IgD-negative memory B cell (primary cell): Measurements from ENCODE around the gene IFNE. TPM values are rescaled to one million over a fixed set of nuclear protein-coding genes. Genes with fewer than 3 reads are reported as not detected.

Source experiments
- H3K27ac Mint-ChIP-seq, 3 donors: one replicate each; pipeline ENCODE4 v1.8.0; 2020 to 2022; ENCODE audit warnings: mild to moderate bottlenecking in 3 of 3, mixed read lengths in 3 of 3, moderate library complexity in 1 of 3
- H3K27me3 Mint-ChIP-seq: one replicate; pipeline ENCODE4 v1.8.0; 2021; ENCODE audit warnings: mixed read lengths
- H3K36me3 Mint-ChIP-seq: one replicate; pipeline ENCODE4 v1.8.0; 2020; ENCODE audit warnings: mild to moderate bottlenecking, mixed read lengths
- H3K4me1 Mint-ChIP-seq, 3 donors: one replicate each; pipeline ENCODE4 v1.8.0; 2020 to 2022; ENCODE audit warnings: mixed read lengths in 3 of 3, mild to moderate bottlenecking in 1 of 3
- H3K4me3 Mint-ChIP-seq, 4 donors: one replicate each; pipeline ENCODE4 v1.8.0; 2020 to 2022; ENCODE audit warnings: mild to moderate bottlenecking in 4 of 4, mixed read lengths in 4 of 4, moderate library complexity in 3 of 4
- H3K9me3 Mint-ChIP-seq, 3 donors: one replicate each; pipeline ENCODE4 v1.8.0; 2020 to 2021; ENCODE audit warnings: mixed read lengths in 3 of 3, mild to moderate bottlenecking in 1 of 3
- polyA plus RNA-seq: library from polyadenylated mRNA; unstranded; fragments of 300-500 nt; fragmentation: Illumina TruSeq; gene quantifications from one replicate; pipeline ENCODE4 v1.2.3, GENCODE V29; 2021

The IFNE gene
- polyA plus RNA-seq, 1 donor from 2014 or later = not detected

DNA sequence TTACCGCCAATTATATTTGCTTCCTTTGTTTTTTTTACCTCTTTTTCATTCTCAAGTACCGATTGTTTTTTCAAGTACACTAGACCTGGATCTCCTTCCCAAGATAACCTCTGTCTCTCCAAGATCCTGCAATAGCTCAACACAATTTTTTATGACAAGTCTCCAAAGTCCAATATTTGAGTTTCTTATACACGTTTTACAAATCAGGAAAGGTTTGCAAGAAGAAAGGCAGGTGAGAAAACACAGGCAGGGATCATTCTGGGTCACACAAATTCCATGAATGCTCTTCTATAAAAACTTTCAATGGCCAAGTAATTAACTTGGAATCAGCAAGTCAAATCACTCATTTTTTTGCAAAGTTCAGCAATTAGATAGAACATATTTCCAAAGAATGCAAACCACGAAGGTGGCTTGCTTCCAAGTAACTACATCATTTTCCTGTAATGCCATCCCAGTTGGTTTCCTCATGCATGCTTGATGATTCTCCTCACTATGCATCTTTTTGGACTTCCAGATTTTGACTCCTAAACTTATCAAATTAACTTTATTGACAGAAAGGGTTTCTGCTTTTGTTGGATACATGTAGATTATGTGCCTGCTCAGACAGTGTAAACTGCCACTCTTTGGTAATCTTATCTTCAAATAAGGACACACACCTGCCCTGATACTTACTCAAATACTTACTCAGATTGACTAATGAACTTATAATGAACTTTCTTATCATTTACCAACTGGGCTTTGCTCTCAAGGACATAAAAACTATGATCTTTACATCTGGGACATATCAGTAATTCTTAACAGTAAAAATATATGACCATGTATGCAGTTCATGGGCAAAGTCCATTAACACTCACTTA is 24.7 kb upstream of the IFNE start:
- no peaks in the 10 kb centered on the region for H3K27me3 Mint-ChIP-seq
- no peak overlapping the region for H3K4me3 Mint-ChIP-seq
- H3K27ac Mint-ChIP-seq = no peak overlapping the region
- no peaks in the 10 kb centered on the region for H3K9me3 Mint-ChIP-seq
- no peaks in the 10 kb centered on the region for H3K36me3 Mint-ChIP-seq
- no peaks in the 10 kb centered on the region for H3K4me1 Mint-ChIP-seq

DNA sequence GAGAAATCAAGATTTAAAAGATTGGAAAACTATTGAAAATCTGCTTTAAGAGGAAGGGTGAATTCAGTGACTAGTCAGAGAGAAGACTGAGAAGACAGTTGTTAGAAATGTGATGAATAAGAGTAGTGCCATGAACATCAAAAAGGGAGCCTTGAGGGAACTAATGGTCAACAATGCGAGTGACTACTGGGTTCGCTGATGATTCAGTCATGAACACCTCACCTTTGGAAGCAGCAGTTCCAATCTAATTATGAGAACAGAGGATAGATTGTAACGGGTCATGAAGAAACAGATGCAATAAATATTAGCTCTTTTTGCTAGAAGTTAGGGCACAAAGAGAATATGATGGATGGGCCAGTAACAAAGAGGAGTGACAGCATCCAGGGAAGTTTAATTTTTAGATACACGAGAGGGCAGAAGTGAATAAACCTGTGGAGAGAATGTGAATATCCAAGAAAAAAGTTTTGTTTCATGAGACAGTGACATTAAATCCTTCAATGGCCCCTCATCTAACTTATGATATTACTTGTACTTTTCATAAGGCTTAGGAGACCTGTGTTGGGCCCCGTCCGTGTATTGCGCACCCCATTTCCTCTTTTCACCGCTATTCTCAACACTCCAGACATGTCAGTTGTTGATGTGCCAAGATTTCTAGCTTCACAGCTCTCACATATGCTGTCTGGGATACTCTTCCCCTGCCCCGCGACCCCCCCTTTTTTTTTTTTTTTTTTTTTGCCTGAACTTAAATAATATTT is 23.5 kb upstream of the IFNE start:
- Mint-ChIP-seq H3K27me3 (no peaks in the 10 kb centered on the region), H3K4me3 (no peak overlapping the region), H3K27ac (no peak overlapping the region), H3K4me1 (no peaks in the 10 kb centered on the region), H3K36me3 (no peaks in the 10 kb centered on the region), H3K9me3 (no peaks in the 10 kb centered on the region)

DNA sequence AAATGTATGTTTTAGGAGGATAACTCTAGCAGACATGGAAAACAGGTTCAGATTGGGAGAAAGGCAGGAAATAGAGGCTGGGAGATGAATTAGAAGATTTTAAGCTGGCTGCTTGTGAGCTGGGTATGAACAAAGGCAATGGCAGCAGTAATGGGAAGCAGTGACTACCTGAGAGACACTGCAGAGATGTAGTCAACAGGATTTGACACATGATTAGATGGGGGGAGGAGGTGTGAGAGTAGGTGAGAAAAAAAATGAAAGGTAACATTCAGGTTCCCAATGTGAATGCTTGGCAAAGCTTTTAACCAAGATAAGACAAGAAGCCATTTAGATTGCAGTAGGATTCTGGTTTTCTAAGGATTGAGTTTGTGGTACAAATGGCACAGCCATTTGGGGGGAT is 22.8 kb upstream of the IFNE start:
- Mint-ChIP-seq H3K4me3 (no peak overlapping the region), H3K36me3 (no peaks in the 10 kb centered on the region), H3K9me3 (no peaks in the 10 kb centered on the region), H3K27ac (no peak overlapping the region), H3K27me3 (no peaks in the 10 kb centered on the region), H3K4me1 (no peaks in the 10 kb centered on the region)

DNA sequence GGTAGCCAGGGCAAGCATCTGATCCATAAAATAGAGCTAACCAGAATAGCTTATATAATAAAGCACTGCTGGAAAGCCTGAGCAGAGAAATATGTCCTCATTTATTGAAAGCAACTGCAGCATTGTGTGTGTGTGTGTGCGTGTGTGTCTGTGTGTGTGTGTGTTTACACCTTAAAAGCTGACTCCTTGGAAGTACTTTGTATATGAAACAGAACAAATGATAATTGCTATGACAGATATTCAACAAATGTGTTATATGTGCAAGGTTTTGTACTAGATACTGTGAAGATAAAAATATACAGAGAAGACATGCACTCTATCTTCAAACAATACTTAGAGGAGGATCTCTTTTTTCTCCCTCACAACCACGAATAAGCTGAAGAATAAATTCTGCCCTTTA is 22.0 kb upstream of the IFNE start:
- Mint-ChIP-seq H3K4me3 (no peak overlapping the region), H3K36me3 (no peaks in the 10 kb centered on the region), H3K27ac (no peak overlapping the region), H3K9me3 (no peaks in the 10 kb centered on the region), H3K27me3 (no peaks in the 10 kb centered on the region), H3K4me1 (no peaks in the 10 kb centered on the region)

DNA sequence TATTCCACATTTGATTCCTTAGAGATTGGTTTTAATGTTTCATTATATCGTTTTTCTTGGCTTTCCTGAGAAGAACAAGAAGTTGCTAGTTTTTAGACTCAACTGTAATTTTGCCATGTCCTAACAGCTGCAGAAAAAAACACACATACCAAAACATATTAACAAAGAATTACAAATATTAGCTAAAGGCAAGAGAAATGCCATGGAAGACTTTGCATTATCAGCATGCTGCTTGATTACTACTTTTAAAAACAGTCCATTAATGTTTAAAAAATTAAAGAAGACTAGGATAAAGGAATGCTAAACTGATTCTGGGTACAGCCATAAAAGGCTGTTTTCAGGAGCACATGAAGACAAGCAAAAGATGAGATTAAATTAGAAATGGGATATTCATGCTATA is 20.5 kb upstream of the IFNE start:
- H3K36me3 Mint-ChIP-seq = no peaks in the 10 kb centered on the region
- H3K4me3 Mint-ChIP-seq = no peak overlapping the region
- H3K27me3 Mint-ChIP-seq = no peaks in the 10 kb centered on the region
- no peaks in the 10 kb centered on the region for H3K9me3 Mint-ChIP-seq
- H3K4me1 Mint-ChIP-seq = no peaks in the 10 kb centered on the region
- H3K27ac Mint-ChIP-seq = no peak overlapping the region

DNA sequence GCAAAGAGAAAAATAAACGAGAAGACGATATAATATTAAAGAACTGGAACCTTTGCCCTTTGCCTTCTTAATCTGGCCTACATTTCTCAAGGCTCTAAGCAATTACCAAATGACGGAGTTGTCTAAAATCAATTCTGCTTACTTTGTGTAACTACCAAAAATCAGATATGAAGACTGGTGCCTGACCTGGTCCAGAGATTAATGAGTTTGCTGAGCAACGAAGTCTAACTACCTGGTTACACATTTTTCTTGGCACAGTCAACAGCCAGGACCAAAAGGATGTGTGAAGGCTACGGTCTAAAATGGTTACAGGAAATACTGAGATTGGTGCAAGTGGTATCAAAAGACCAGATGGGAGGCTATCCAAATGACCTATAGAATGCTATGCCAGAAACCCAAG is 17.8 kb upstream of the IFNE start:
- no peaks in the 10 kb centered on the region for H3K27me3 Mint-ChIP-seq
- H3K4me1 Mint-ChIP-seq = no peaks in the 10 kb centered on the region
- H3K27ac Mint-ChIP-seq = no peak overlapping the region
- no peaks in the 10 kb centered on the region for H3K9me3 Mint-ChIP-seq
- H3K36me3 Mint-ChIP-seq = no peaks in the 10 kb centered on the region
- H3K4me3 Mint-ChIP-seq = no peak overlapping the region

DNA sequence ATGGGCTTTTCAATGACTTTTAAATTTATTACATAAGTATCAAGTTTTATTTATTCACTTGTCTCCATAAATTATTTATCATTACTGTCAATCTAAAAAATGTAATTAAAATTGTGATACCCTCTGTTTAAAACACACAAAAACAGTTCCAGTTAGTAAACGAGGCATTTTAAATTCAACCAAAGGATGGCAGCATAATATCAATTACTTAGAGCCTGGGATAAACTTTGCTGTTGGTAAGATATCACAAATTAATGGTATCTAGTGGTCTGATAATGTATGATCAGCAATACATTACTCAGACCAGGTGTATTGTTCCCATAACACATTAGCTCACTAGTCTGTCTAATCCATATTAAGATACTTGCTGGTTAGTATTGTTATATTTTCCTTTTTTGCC is 9.6 kb upstream of the IFNE start:
- H3K4me1 Mint-ChIP-seq = no peaks in the 10 kb centered on the region
- H3K36me3 Mint-ChIP-seq = peaks cover 3% of the 10 kb centered on the region
- H3K27me3 Mint-ChIP-seq = peaks cover 3% of the 10 kb centered on the region

DNA sequence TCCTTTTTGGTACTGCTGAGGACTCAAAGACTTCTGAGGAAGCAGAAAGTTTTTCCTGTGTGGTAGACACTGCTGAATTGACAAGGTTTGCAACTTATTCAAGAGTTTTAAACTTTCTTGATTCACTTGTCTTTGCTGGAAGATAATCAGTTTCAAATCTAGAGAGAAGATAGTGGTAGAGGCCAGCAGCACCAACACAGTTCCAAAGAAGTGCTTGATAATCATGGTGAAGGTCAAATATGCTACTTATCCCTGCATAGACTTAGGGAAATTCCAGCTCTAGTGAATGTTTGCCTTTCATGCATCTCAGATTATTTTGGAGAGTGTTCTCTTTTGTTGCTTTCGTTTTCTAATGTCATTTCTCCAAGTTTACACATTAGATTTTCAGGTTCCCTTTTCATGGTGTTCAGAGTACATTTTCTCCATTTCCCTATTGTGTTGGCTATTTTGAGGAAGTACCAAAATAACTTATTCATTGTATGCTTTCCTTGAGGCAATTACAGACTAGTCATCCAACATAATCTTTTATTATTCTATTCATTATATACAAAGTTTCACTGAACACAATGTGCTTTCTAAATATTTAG is 550 bp downstream of the IFNE start:
- Mint-ChIP-seq H3K36me3 (no peaks in the 10 kb centered on the region), H3K4me1 (peaks cover 0 to 6% (median 3%) of the 10 kb centered on the region in 3 donors), H3K4me3 (no peak overlapping the region), H3K9me3 (peaks cover 2 to 13% (median 3%) of the 10 kb centered on the region in 3 donors), H3K27me3 (peaks cover 2% of the 10 kb centered on the region), H3K27ac (no peak overlapping the region)

More for the DNA sequence above, 9.6 kb upstream of the IFNE start:
- H3K4me3 Mint-ChIP-seq = no peak overlapping the region
- no peak overlapping the region for H3K27ac Mint-ChIP-seq
- H3K9me3 Mint-ChIP-seq = peaks cover 0 to 2% (median 0%) of the 10 kb centered on the region in 3 donors

DNA sequence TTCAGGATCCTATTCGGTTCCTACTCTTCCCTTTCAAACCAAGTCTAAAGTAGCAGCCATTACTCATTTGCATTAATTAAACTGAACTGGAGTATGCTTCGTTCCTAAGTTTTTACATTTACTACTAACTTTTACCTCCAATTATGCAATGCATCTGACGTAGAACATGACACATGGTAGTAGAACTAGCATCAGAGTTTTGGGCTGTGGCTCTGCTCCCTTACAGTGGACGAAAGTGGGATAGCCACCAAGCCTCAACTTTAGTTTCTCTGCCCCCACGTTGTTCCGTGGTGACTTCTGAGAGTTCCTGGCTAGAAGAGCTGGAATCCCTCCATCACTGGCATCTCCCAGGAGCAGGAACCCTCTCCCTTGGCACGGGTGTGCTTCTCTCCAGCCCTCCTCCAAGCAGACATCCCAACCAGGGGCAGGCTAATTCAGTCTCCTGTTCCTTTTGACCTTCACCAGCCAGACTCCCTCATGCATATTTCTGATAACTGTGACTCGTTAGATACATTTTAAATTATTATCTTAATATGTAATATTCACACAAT is 2.9 kb downstream of the IFNE start:
- H3K27ac Mint-ChIP-seq = no peak overlapping the region

DNA sequence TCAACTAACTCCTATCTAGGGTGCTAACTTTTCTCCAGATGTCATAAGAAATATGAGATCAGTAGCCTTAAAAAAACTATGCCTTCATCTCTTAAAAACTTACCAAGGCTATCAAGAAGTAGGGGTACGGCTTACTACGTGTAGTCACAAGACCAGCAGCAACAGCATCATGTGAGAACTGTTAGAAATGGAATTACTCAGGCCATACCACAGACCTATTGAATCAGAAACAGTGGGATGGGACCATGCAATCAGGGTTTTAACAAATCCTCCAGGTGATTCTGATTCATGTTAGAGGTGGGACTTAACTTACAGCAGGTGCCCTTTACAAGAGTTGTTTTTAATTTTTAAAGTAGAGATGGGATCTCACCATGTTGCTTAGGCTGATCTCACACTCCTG is 4.6 kb downstream of the IFNE start:
- H3K36me3 Mint-ChIP-seq = no peaks in the 10 kb centered on the region
- H3K27me3 Mint-ChIP-seq = peaks cover 12% of the 10 kb centered on the region
- no peak overlapping the region for H3K4me3 Mint-ChIP-seq
- no peaks in the 10 kb centered on the region for H3K9me3 Mint-ChIP-seq
- H3K27ac Mint-ChIP-seq = no peak overlapping the region
- H3K4me1 Mint-ChIP-seq = peaks cover 0 to 6% (median 3%) of the 10 kb centered on the region in 3 donors

More for the DNA sequence above, 2.9 kb downstream of the IFNE start:
- peaks cover 0 to 2% (median 0%) of the 10 kb centered on the region in 3 donors for H3K9me3 Mint-ChIP-seq
- peaks cover 0 to 6% (median 3%) of the 10 kb centered on the region in 3 donors for H3K4me1 Mint-ChIP-seq
- no peak overlapping the region for H3K4me3 Mint-ChIP-seq
- H3K36me3 Mint-ChIP-seq = no peaks in the 10 kb centered on the region
- H3K27me3 Mint-ChIP-seq = peaks cover 10% of the 10 kb centered on the region

DNA sequence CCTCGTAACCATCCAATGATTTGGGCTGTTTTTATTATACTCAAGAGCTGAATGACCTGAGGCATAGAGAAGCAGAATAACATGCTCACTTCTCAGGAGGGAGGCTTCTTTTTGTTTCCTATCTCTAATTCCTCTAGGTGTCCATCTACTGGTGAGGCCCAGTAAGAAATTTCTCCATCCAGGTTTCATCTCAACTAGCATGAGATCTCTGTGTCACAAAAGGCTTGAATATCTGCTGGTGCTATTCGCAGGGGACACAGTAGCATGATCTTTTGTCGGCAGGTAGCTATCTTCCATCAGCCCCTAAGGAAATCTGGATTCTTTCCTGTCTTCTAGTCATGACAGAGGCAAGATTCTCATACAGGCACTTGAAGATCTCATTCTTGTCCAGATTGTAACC is 8.9 kb downstream of the IFNE start:
- no peaks in the 10 kb centered on the region for H3K36me3 Mint-ChIP-seq
- no peaks in the 10 kb centered on the region for H3K4me1 Mint-ChIP-seq
- peaks cover 12% of the 10 kb centered on the region for H3K27me3 Mint-ChIP-seq
- H3K27ac Mint-ChIP-seq = no peak overlapping the region
- H3K4me3 Mint-ChIP-seq = no peak overlapping the region
- no peaks in the 10 kb centered on the region for H3K9me3 Mint-ChIP-seq

DNA sequence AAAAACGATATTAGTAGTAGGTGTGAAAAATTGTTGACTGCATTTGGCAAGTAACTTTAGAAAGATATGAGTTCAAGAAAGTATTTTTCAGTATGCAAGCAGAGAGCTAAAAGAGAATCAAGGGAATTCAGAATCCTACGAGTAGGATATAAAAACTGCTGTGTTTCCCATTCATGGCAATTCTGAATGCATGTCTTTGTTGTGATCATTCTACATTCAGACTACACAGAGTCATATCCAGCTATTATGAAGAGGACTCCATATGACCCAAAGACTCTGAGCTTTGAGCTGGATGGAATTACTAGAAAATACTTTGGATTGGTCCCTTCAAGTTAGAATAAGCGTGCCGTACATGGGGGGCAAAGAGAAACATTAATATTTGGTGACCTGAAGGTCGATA is 12.0 kb downstream of the IFNE start:
- Mint-ChIP-seq H3K27me3 (peaks cover 7% of the 10 kb centered on the region), H3K4me3 (no peak overlapping the region), H3K36me3 (no peaks in the 10 kb centered on the region), H3K4me1 (no peaks in the 10 kb centered on the region), H3K9me3 (no peaks in the 10 kb centered on the region), H3K27ac (no peak overlapping the region)

DNA sequence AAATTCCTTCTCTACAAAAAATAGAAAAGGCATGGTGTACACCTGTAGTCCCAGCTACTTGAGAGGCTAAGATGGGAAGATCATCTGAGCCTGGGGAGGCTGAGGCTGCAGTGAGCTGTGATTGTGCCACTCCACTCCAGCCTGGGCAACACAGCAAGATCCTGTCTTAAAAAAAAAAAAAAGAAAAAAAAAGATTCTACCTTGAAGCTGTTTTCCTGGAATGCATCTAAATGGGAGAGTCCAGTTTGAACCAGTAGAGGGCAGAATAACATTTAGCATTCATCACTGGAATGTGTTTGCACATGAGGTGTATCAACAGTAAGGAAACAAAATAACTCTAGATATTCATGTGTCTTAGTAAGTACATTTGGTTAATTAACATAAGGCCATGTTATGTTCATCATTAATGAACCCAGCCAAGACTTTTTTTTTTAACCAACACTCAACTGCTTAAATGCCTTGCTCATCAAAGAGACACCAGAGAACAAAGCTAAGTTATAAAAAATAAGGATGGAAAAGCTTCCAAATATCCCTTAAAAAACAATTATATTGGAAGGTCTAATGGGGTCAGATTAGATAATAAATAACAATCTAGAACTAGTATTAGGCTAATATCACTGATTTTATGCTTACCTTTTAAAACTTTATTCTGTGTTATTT is 16.1 kb downstream of the IFNE start:
- no peaks in the 10 kb centered on the region for H3K4me1 Mint-ChIP-seq
- H3K9me3 Mint-ChIP-seq = peaks cover 2 to 16% (median 14%) of the 10 kb centered on the region in 3 donors
- no peaks in the 10 kb centered on the region for H3K36me3 Mint-ChIP-seq
- H3K4me3 Mint-ChIP-seq = no peak overlapping the region
- peaks cover 5% of the 10 kb centered on the region for H3K27me3 Mint-ChIP-seq
- H3K27ac Mint-ChIP-seq = no peak overlapping the region

DNA sequence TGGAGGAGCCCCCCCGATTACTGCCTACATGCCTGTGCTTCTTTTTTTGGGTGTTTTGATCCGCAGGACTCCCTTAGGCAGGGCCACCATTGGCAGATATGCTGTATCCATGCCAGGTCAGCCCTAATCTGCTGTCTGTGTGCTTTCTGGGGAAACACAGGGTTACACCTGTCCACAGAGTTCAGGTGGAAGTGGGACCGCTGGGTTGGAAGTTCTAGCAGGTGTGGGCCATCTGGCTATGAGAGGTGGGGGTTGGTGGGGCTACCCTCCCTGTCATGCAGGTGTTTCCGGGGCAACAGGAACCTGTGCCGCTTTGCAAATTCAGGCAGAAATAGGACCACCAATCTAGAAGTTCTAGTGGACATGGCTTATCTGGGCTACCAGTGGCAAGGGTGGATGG is 17.0 kb downstream of the IFNE start:
- peak overlapping the region in 1 of 4 donors; percentile 56 for H3K4me3 Mint-ChIP-seq
- no peaks in the 10 kb centered on the region for H3K4me1 Mint-ChIP-seq
- no peak overlapping the region for H3K27ac Mint-ChIP-seq
- H3K9me3 Mint-ChIP-seq = peaks cover 2 to 16% (median 14%) of the 10 kb centered on the region in 3 donors
- H3K27me3 Mint-ChIP-seq = peaks cover 10% of the 10 kb centered on the region
- H3K36me3 Mint-ChIP-seq = no peaks in the 10 kb centered on the region

DNA sequence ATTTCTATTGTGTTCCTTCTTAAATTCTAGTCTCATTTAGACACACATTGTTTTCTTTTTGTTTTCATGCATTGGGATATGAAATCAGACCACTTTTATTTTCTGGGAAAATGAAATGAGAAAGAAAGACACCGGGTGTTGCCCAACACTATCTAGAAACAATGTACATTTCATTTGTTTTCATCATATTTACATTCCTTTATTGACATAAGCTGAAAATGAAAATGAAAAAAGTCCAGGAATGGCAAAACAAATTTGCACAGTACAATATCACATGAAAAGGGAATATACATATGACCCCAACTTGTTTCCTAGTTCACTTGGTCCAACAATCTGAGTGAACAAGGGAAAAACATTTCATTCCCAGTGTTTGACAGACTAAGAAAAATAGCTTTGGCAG is 20.7 kb downstream of the IFNE start:
- H3K9me3 Mint-ChIP-seq = peaks cover 2 to 16% (median 14%) of the 10 kb centered on the region in 3 donors
- no peak overlapping the region for H3K27ac Mint-ChIP-seq
- peaks cover 20% of the 10 kb centered on the region for H3K27me3 Mint-ChIP-seq
- no peaks in the 10 kb centered on the region for H3K4me1 Mint-ChIP-seq
- H3K36me3 Mint-ChIP-seq = no peaks in the 10 kb centered on the region
- no peak overlapping the region for H3K4me3 Mint-ChIP-seq
